Endothelial cell of umbilical vein (primary cell): ENCODE results near the gene ATRIP. TPM values are rescaled to one million over a fixed set of nuclear protein-coding genes. Genes with fewer than 3 reads are reported as not detected.

ENCODE experiments used
- Bru-seq: library from RNA; stranded (reverse); fragments of 400-500 nt; gene quantifications from one replicate; lab custom pipeline; 2021; lab: Mats Ljungman, UMichigan
- BruChase-seq, 2 experiments: library from RNA; stranded (reverse); fragments of 400-500 nt; gene quantifications; one replicate each; lab custom pipeline; 2021; lab: Mats Ljungman, UMichigan
- BruUV-seq: library from RNA; stranded (reverse); fragments of 400-500 nt; replicated peaks from 2 replicates; lab custom pipeline; 2021; lab: Mats Ljungman, UMichigan
- CTCF ChIA-PET: fragments of 300-600, 350-600 bp; sonication (Branson Sonifier 250); formaldehyde crosslinking; loops from one replicate; lab custom pipeline; 2021; ENCODE audit warnings: antibody characterized with exemption, inconsistent platforms; lab: Charles Lee
- POLR2A ChIA-PET: fragments of 300-600, 350-600 bp; sonication (Branson Sonifier 250); formaldehyde crosslinking; loops from one replicate; lab custom pipeline; 2021; ENCODE audit warnings: antibody characterized with exemption, inconsistent platforms; lab: Charles Lee
- DNase-seq: peaks from one replicate; pipeline ENCODE4 v3.0.0-alpha.2; 2011; ENCODE audit warnings: low read depth, low spot score
- FAIRE-seq: peaks from 2 replicates; lab custom pipeline; 2011; peaks lifted over from hg19 to GRCh38; lab: Jason Lieb, UNC
- H2AFZ ChIP-seq: 2 replicates; pipeline ENCODE4 v1.6.0; 2012; ENCODE audit warnings: low read depth, low read length, control low read depth, inconsistent platforms
- H3K27ac ChIP-seq: 2 replicates; pipeline ENCODE4 v1.5.1; 2011; ENCODE audit warnings: low read depth, mild to moderate bottlenecking, control low read depth, low read length, moderate library complexity; ENCODE audit not compliant: insufficient read depth
- H3K27me3 ChIP-seq, 2 experiments: 2 replicates each; pipeline versions ENCODE4 v1.6.0 to v1.6.1; 2011; ENCODE audit warnings: low read length in 2 of 2, mixed read lengths in 1 of 2; ENCODE audit not compliant: control insufficient read depth in 2 of 2, insufficient read depth in 2 of 2
- H3K36me3 ChIP-seq, 2 experiments: 2 replicates in 1 of 2; 3 replicates in 1 of 2; pipeline ENCODE4 v1.5.1; 2011; ENCODE audit warnings: low read length in 2 of 2, mild to moderate bottlenecking in 1 of 2, moderate library complexity in 1 of 2; ENCODE audit not compliant: control insufficient read depth in 2 of 2, insufficient read depth in 2 of 2; ENCODE audit errors: extremely low read depth in 1 of 2
- H3K4me1 ChIP-seq: 3 replicates; pipeline ENCODE4 v1.5.1; 2011; ENCODE audit warnings: mild to moderate bottlenecking, low read length; ENCODE audit not compliant: control insufficient read depth, insufficient read depth; ENCODE audit errors: extremely low read depth
- H3K4me2 ChIP-seq: 2 replicates; pipeline ENCODE4 v1.6.1; 2011; ENCODE audit warnings: low read length, control low read depth, mixed read lengths; ENCODE audit not compliant: insufficient read depth
- H3K4me3 ChIP-seq, 3 experiments: fragments of 200-600 bp in 1 of 3; sonication (generic), shearing (Covaris generic) in 1 of 3; replicated peaks in 1 of 3; 2 replicates each; pipeline ENCODE4 v1.5.1; 2011 to 2016; ENCODE audit warnings: control low read depth in 3 of 3, low read length in 3 of 3, mild to moderate bottlenecking in 2 of 3, inconsistent platforms in 1 of 3, low read depth in 1 of 3, moderate library complexity in 1 of 3; ENCODE audit not compliant: insufficient read depth in 1 of 3
- H3K79me2 ChIP-seq: 2 replicates; pipeline ENCODE4 v1.6.0; 2012; ENCODE audit warnings: low read length, inconsistent platforms; ENCODE audit not compliant: control insufficient read depth, insufficient read depth
- H3K9ac ChIP-seq: replicated peaks from 2 replicates; pipeline ENCODE3; 2011; ENCODE audit warnings: low read length, control low read depth; ENCODE audit not compliant: insufficient read depth; ENCODE audit errors: extremely low read depth
- H3K9me1 ChIP-seq: replicated peaks from 3 replicates; pipeline ENCODE4 v1.6.0; 2011; ENCODE audit warnings: mild to moderate bottlenecking, low read length; ENCODE audit not compliant: control insufficient read depth, insufficient read depth; ENCODE audit errors: extremely low read depth
- H3K9me3 ChIP-seq: replicated peaks from 2 replicates; pipeline ENCODE4 v1.5.1; 2012; ENCODE audit warnings: low read length, inconsistent platforms; ENCODE audit not compliant: control insufficient read depth, insufficient read depth
- H4K20me1 ChIP-seq: replicated peaks from 2 replicates; pipeline ENCODE3; 2011; ENCODE audit warnings: mild to moderate bottlenecking, low read length; ENCODE audit not compliant: control insufficient read depth, insufficient read depth; ENCODE audit errors: extremely low read depth
- CTCF ChIP-seq, 2 donors: IDR thresholded peaks; 1 replicate in 1 of 2; 2 replicates in 1 of 2; pipeline ENCODE4 v1.5.1; 2011; ENCODE audit warnings: low read length in 2 of 2, mild to moderate bottlenecking in 2 of 2, moderate library complexity in 2 of 2, control low read depth in 1 of 2, inconsistent platforms in 1 of 2, low read depth in 1 of 2; ENCODE audit not compliant: insufficient read depth in 1 of 2; ENCODE audit errors: extremely low read depth in 1 of 2
- EZH2 ChIP-seq: IDR thresholded peaks from 2 replicates; pipeline ENCODE4 v1.6.1; 2012; ENCODE audit warnings: borderline replicate concordance, low read depth, mild to moderate bottlenecking, moderate library complexity, low read length, inconsistent platforms; ENCODE audit not compliant: severe bottlenecking
- FOS ChIP-seq: IDR thresholded peaks from 2 replicates; pipeline ENCODE4 v1.6.1; 2011; ENCODE audit warnings: mild to moderate bottlenecking, low read length, moderate library complexity, borderline replicate concordance; ENCODE audit not compliant: insufficient read depth
- GATA2 ChIP-seq: IDR thresholded peaks from 2 replicates; pipeline ENCODE4 v1.7.0; 2011; ENCODE audit warnings: low read depth, mild to moderate bottlenecking, moderate library complexity, mixed read lengths, low read length; ENCODE audit not compliant: insufficient read length, insufficient read depth
- JUN ChIP-seq: IDR thresholded peaks from 2 replicates; pipeline ENCODE4 v1.6.1; 2011; ENCODE audit warnings: borderline replicate concordance, low read depth; ENCODE audit not compliant: insufficient read length, insufficient read depth
- MAX ChIP-seq: IDR thresholded peaks from 2 replicates; pipeline ENCODE4 v1.6.1; 2011; ENCODE audit not compliant: insufficient read depth, insufficient read length
- MYC ChIP-seq: IDR thresholded peaks from one replicate; pipeline ENCODE4 v1.6.1; 2011; ENCODE audit warnings: mild to moderate bottlenecking, low read depth, low read length
- POLR2A ChIP-seq: IDR thresholded peaks from 2 replicates; pipeline ENCODE4 v1.6.1; 2012; ENCODE audit warnings: low read depth, mild to moderate bottlenecking, control low read depth, low read length
- POLR2AphosphoS5 ChIP-seq: IDR thresholded peaks from 2 replicates; pipeline ENCODE4 v1.6.1; 2012; ENCODE audit warnings: low read depth, mild to moderate bottlenecking, control low read depth, low read length, moderate library complexity; ENCODE audit not compliant: insufficient read depth
- dilution Hi-C: fragments of 300-500 bp; cut with MboI; formaldehyde crosslinking; loops from one replicate; pipeline ENCODE4 v1.15.0; 2019; ENCODE audit warnings: low sequenced_read_pairs; ENCODE audit not compliant: extremely low pct_ligation_motif_present
- intact Hi-C: fragments of 100-400 bp; cut with micrococcal nuclease; formaldehyde crosslinking; loops from one replicate; pipeline ENCODE4 v1.10.0; 2022
- long read RNA-seq: library from polyadenylated mRNA; stranded (forward); transcript quantifications from one replicate; pipeline ENCODE4 v2.0.0, GENCODE V29; 2021
- polyA minus RNA-seq, 3 experiments: library from RNA; depleted of rRNA, polyadenylated mRNA; stranded (reverse); fragments of >200 nt; gene quantifications; 1 replicate in 1 of 3; 2 replicates in 2 of 3; pipeline ENCODE4 v1.2.3, GENCODE V29; 2011
- polyA plus RNA-seq, 4 experiments: library from polyadenylated mRNA; depleted of rRNA in 3 of 4; stranded (reverse) in 3 of 4; unstranded in 1 of 4; fragments of >200 nt; gene quantifications; 2 replicates each; pipeline versions ENCODE4 v1.2.1 to v1.2.3, GENCODE V29; 2011 to 2012; ENCODE audit warnings: missing spikeins in 1 of 4
- total RNA-seq: library from RNA; stranded (reverse); gene quantifications from 2 replicates; pipeline ENCODE4 v1.2.3, GENCODE V29; 2021

The ATRIP gene
- total RNA-seq (12.6 and 14.7 TPM in 2 replicates), polyA plus RNA-seq (10.6 and 13.0 TPM in 2 replicates), polyA minus RNA-seq (11.8 and 11.9 TPM in 2 replicates), Bru-seq, nascent RNA (percentile 62 among the genes with signal in this experiment), BruChase-seq, experiment 1, labeled RNA remaining after a 6-hour chase (percentile 53 among the genes with signal in this experiment), BruChase-seq, experiment 2, labeled RNA remaining after a 2-hour chase (percentile 58 among the genes with signal in this experiment)
- 10.1 and 10.5 TPM in 2 replicates for polyA plus RNA-seq (2011; cell fraction: cytosol; rRNA removed)
- polyA plus RNA-seq (2011; cell fraction: nucleus; rRNA removed): 20.9 and 22.8 TPM in 2 replicates
- 8.6 and 8.9 TPM in 2 replicates for polyA plus RNA-seq (2012)
- polyA minus RNA-seq (2011; cell fraction: cytosol; rRNA and poly(A)+ RNA removed): 15.4 TPM
- polyA minus RNA-seq (2011; cell fraction: nucleus; rRNA and poly(A)+ RNA removed): 7.6 and 11.9 TPM in 2 replicates
- long read RNA-seq, full-length matches to known transcripts: 21 of 34 reads
- long read RNA-seq, partial matches to known transcripts: 2 of 34 reads
- long read RNA-seq, other reads (novel, unspliced or antisense): 11 of 34 reads

GRCh38 chr3:48446425-48447193 is at the start of gene ATRIP:
Gene ATRIP (plus strand): TSS chr3:48446737. CDS start chr3:48446846, 109 bp downstream.
- FAIRE-seq: peak; percentile 79

More at GRCh38 chr3:48446425-48447193, at the start of gene ATRIP:
- Histone ChIP-seq H2AFZ (peak within 1 kb of the TSS; percentile 91), H4K20me1 (no peaks in the 10 kb centered on the region), H3K4me2 (peak within 1 kb of the TSS; percentile 98), H3K27ac (peak within 1 kb of the TSS; percentile 65), H3K27me3 (no peaks in the 10 kb centered on the region), H3K9ac (peak within 1 kb of the TSS; percentile 87), H3K4me1 (peaks cover 15% of the 10 kb centered on the region), H3K36me3 (peaks cover 7 to 8% of the 10 kb centered on the region in 2 experiments), H3K79me2 (peaks cover 28% of the 10 kb centered on the region), H3K4me3 (peak within 1 kb of the TSS; percentile 70 to 92 (median 73)), H3K9me1 (no peaks in the 10 kb centered on the region), H3K9me3 (no peaks in the 10 kb centered on the region)
- DNase-seq: peak; percentile 91
- ChIA-PET POLR2A (interaction anchor here (1.2 kb wide), 1 partner anchor 10 kb away, joined by 3 read pairs; no protein-coding TSS in a partner anchor), CTCF (interaction anchor here (0.6 to 8.8 kb wide), 6 partner anchors 11 to 543 kb away, joined by 3 to 83 read pairs (median 6); no protein-coding TSS in a partner anchor)
- intact Hi-C loops (loop anchor here (2.0 kb wide), 1 partner anchor 18 kb away; no protein-coding TSS in a partner anchor), dilution Hi-C loops (no loop called here)
- BruUV-seq: TSS peak; percentile 32
- TF ChIP-seq FOS (no peak), POLR2AphosphoS5 (peak; percentile 99), CTCF (IDR thresholded peaks at IDR 0.05; ENCODE audit: extremely low read depth in 1 of 2, insufficient read depth in 1 of 2, low read depth in 1 of 2, low read length in 2 of 2) (no peak), MYC (no peak), POLR2A (peak; percentile 98), GATA2 (no peak), MAX (no peak), JUN (no peak), EZH2 (no peak)
